ENCODE measurements around the gene CFAP210.

The CFAP210 gene

GRCh38 chr2:169736902-169737301 lies 42.7 kb upstream of the CFAP210 start:
- TF ChIP-seq REST (IDR thresholded peaks at IDR 0.05; ENCODE audit: insufficient read depth in 1 of 2, low read depth in 2 of 2, low read length in 2 of 2) (no peak), SIN3A (IDR thresholded peaks at IDR 0.05; ENCODE audit: borderline replicate concordance, insufficient read depth, low read length) (no peak), TAF1 (IDR thresholded peaks at IDR 0.05; ENCODE audit: borderline replicate concordance, insufficient read depth, low read length) (no peak), FOXP2 (optimal IDR thresholded peaks at IDR 0.05; ENCODE audit: borderline replicate concordance, extremely low read depth, extremely low read length, insufficient read depth) (no peak), POLR2AphosphoS5 (IDR thresholded peaks at IDR 0.05; ENCODE audit: low read depth, low read length) (no peak)

- TF ChIP-seq TAF1 (IDR thresholded peaks at IDR 0.05; ENCODE audit: borderline replicate concordance, insufficient read depth, low read length) (no peak), SIN3A (IDR thresholded peaks at IDR 0.05; ENCODE audit: borderline replicate concordance, insufficient read depth, low read length) (no peak), POLR2AphosphoS5 (IDR thresholded peaks at IDR 0.05; ENCODE audit: low read depth, low read length) (no peak), REST (IDR thresholded peaks at IDR 0.05; ENCODE audit: insufficient read depth in 1 of 2, low read depth in 2 of 2, low read length in 2 of 2) (no peak), FOXP2 (optimal IDR thresholded peaks at IDR 0.05; ENCODE audit: borderline replicate concordance, extremely low read depth, extremely low read length, insufficient read depth) (no peak)
Observed at GRCh38 chr2:169735623-169736022, 41.4 kb upstream of the CFAP210 start.

- no peak for TF ChIP-seq TAF1 (IDR thresholded peaks at IDR 0.05; ENCODE audit: borderline replicate concordance, insufficient read depth, low read length)
- TF ChIP-seq FOXP2 (optimal IDR thresholded peaks at IDR 0.05; ENCODE audit: borderline replicate concordance, extremely low read depth, extremely low read length, insufficient read depth), result peak; percentile 21
Observed at GRCh38 chr2:169734169-169734847, 40.1 kb upstream of the CFAP210 start.

GRCh38 chr2:169732583-169733358 lies 38.6 kb upstream of the CFAP210 start:
- TF ChIP-seq POLR2AphosphoS5 (IDR thresholded peaks at IDR 0.05; ENCODE audit: low read depth, low read length) (no peak), SIN3A (IDR thresholded peaks at IDR 0.05; ENCODE audit: borderline replicate concordance, insufficient read depth, low read length) (no peak), FOXP2 (optimal IDR thresholded peaks at IDR 0.05; ENCODE audit: borderline replicate concordance, extremely low read depth, extremely low read length, insufficient read depth) (no peak), TAF1 (IDR thresholded peaks at IDR 0.05; ENCODE audit: borderline replicate concordance, insufficient read depth, low read length) (no peak), REST (IDR thresholded peaks at IDR 0.05; ENCODE audit: insufficient read depth in 1 of 2, low read depth in 2 of 2, low read length in 2 of 2) (no peak)

- TF ChIP-seq SIN3A (IDR thresholded peaks at IDR 0.05; ENCODE audit: borderline replicate concordance, insufficient read depth, low read length), result no peak
- TF ChIP-seq REST (IDR thresholded peaks at IDR 0.05; ENCODE audit: insufficient read depth in 1 of 2, low read depth in 2 of 2, low read length in 2 of 2), result no peak
- TF ChIP-seq TAF1 (IDR thresholded peaks at IDR 0.05; ENCODE audit: borderline replicate concordance, insufficient read depth, low read length), result no peak
- no peak for TF ChIP-seq FOXP2 (optimal IDR thresholded peaks at IDR 0.05; ENCODE audit: borderline replicate concordance, extremely low read depth, extremely low read length, insufficient read depth)
- TF ChIP-seq POLR2AphosphoS5 (IDR thresholded peaks at IDR 0.05; ENCODE audit: low read depth, low read length), result no peak
Observed at GRCh38 chr2:169732075-169732474, 37.9 kb upstream of the CFAP210 start.
